ENCODE results near the gene KCTD10.

KCTD10 gene

GRCh38 chr12:109477185-109477962 lies at the start of gene KCTD10, which contains the start of gene UBE3B:
KCTD10 (minus strand) TSS chr12:109477300; CDS start chr12:109477262, 38 bp downstream.
UBE3B (plus strand) TSS chr12:109477634; CDS start chr12:109483552, 5,918 bp downstream.
- peak; percentile 73 to 74 for DNase-seq (ENCODE audit: low read depth in 2 of 2)

GRCh38 chr12:109525279-109525585 lies 48.1 kb upstream of the KCTD10 start:
- DNase-seq (ENCODE audit: low read depth in 2 of 2): no peak

DNA sequence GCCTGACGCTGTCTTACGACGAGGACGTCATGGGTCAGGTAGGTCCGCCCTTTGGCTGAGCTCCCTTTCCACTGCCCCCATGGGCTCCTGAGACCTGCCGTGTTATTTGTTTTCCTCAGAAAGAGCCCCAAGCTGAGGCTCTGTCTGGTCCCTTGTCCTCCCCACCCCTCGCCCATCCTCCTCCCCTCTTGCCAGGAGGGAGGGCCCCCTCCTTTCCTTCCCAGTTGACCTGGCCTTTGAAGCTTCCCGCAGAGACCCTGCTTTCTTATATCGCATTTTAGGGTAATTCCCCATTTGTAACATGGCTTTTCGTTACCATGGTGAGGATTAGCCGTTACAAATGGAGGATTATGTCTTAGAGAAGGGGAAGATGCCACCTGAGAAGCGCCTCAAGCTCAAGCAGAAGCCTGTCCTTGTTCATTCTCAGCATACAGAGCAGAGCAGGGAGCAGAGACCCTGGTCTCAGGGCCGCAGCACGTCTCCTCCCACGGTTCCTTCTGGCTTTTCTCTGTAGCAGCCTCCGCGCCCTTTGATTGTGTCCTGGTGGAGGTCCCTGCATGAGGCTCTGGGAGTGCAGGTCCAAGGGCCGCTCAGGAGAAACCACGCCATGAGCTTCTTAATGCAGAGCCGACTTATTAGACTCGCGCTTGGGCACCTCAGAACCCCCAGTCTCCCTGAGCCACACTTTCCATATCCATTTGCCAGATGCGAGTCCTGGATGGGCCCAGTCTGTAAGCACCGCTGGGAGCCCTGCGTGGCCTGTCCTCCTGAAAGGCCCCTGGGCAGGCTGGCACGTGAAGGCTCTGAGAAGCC lies 47.6 kb upstream of the KCTD10 start:
- DNase-seq (ENCODE audit: low read depth in 2 of 2): no peak

DNA sequence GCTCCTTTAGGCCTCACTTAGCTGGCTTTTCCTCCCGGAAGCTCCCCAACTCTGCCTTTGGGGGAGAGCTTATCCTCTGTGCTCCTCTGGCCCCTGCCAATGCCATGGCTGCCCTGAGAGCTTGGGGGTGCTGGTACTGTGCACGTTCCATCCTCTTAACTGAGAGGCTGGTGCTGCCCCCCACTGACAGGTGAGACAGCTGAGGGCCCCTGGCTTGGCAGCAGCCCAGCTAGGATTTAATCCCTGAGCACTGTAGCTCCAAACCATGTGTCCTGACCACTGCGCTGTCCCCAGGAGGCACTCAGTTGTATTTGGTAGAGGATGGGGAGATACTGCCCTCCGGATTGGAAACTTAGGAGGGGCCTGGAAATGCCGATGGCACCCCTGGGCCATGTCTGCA lies 46.4 kb upstream of the KCTD10 start:
- DNase-seq (ENCODE audit: low read depth in 2 of 2): no peak

DNA sequence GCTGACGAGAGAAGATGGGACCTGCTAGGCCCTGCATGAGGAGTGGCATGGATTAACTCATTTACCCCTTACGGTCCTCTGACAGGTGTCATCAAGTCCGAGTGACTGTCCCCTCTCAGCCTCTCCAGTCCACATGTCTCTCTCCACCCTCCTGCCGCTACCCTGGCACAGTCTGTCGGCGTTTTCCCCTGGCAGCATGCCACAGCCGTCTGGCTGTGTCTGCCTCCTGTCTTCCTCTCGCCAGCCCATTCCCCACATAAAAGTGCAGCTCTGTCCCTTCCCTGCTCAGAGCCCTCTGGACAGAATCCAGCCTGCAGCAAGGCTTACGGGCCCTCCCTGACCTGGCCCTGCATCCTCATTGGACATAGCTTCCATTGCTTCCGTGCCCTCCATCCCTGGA lies 46.0 kb upstream of the KCTD10 start:
- DNase-seq (ENCODE audit: low read depth in 2 of 2): no peak

DNA sequence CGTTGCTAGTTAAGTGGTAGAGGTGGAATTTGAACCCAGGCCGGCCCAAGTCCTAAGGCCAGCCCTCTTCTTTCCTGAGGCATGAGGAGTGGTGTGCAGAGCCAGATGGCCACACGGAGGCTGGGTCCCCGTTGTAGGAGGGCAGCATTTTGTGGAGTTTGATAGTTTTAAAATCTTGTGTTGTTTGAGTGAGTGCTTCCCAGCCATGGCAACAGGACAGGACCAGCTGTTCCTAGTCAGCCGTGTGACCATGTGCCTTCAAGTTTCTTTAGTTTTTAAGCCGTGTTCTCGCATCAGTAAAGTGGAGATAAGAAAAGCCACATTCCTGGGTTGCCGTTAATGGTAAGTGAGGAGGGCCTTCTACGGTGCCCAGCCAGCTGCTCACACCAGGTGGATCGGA lies 44.7 kb upstream of the KCTD10 start:
- no peak for DNase-seq (ENCODE audit: low read depth in 2 of 2)

- no peak for DNase-seq (ENCODE audit: low read depth in 2 of 2)
Observed at GRCh38 chr12:109519787-109520186, 42.7 kb upstream of the KCTD10 start.

DNA sequence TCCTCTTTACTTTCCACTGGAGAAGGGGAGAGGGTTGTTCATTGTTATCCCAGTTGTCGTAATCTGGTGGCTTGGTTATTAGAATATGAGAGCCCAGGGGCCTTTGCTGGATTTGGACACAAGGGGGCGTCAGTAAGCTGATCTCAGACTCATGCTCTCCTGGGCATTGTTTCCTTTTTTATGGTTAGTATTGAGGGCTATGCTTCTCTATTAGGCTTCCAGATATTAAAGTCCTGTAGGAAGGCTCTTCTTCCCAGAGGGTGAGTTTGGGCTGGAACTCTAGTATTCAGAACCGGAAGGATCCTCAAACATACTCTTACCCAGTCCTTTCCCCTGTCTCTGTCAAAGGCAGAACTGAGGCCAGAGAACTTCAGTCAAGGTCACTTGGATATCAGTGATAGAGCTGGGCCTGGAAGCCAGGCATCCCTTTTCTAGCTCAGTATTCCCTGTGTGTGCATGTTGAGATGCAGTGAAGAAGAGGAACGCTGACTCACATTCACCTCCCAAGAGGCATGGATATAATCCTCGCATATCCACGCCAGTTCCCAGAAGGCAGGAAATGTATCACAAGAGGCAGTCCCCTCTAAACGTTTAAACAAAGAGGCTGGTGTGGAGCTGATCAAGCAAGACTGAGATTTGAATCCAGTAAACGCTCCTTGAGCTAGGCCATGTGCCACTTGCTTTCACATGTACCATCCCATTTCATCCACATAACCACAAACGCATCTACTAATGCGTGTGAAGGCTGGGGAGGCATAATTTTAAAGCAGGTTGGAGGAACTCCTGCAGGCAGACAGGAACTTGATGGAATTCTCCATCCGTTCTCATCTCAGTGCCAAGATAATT lies 41.9 kb upstream of the KCTD10 start:
- DNase-seq (ENCODE audit: low read depth in 2 of 2): peak; percentile 14 to 36

DNA sequence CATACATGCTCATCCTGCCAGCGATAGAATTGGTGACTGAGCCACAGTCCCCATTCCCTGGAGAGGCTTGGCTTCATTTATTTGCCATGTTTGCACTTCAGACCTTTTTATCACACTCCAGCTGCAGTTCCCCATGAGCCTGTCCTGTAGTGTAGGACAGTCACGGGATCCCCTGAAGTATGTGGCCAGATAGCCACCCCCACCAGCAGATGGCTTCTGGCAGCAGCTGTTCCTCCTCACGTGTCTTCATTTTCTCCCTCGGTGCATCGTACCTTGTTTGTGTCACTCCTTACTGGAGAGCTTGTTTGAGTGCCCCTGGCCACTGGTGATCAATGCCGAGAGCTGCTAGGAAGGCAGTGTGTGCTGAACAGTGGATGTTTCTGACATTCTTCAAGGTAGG lies 40.5 kb upstream of the KCTD10 start:
- DNase-seq (ENCODE audit: low read depth in 2 of 2): no peak

DNA sequence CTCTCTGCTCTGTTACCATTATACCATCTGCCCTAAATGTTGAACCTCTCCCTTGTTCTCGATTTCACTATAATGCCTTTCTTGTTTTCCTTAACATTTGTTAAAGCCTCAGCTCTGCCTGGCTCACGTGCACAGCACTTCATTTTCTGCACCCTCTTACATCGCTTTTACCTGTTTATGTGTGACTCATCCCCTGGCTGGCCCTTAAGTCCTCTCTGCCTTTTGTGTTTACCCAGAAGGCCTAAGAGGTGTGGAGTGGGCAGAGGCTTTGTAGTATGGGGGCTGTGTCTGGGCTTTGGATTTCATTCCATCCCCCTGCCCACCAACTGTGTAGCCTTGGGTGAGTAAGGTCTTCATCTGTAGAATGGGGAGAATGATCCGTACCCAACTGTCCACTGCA lies 36.9 kb upstream of the KCTD10 start:
- no peak for DNase-seq (ENCODE audit: low read depth in 2 of 2)

GRCh38 chr12:109513051-109513450 lies 36.0 kb upstream of the KCTD10 start:
- no peak for DNase-seq (ENCODE audit: low read depth in 2 of 2)

DNA sequence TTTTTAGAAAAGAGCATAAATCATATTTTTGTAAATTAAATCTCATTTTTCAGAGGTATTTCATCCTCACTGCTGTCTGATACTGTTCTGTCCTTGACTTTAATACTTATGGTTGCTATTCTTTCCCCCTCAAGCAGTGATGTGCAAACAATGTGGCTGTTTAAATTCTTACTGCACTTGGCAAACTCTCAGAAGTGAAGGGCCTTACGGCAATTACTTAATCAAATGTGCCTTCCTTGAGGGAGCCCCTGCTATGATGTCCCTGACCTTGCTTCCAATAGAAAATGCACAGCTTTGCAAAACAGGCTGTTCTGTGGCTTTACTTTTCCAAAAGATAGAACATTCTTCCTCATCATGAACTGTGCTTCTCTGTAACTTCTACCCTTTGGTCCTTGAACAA lies 35.5 kb upstream of the KCTD10 start:
- DNase-seq (ENCODE audit: low read depth in 2 of 2): no peak

DNA sequence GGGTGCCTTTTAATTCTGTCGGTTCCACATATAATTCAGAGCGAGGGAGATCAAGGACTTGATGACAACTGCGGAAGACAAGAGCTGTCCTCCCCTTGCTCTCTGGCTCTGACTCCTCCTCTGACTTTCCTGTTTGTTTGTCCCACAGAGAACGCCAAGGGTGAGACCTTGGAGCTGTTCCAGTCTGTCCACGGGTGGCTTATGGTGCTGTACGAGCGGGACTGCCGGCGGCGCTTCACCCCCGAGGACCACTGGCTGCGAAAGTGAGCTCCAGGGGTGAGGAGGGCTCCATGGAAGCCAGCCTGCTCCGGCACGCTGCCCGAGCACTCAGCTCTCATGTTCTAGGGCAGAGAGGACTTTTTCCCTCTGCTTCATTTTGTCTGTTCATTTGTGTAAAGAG lies 33.1 kb upstream of the KCTD10 start:
- DNase-seq (ENCODE audit: low read depth in 2 of 2): no peak

DNA sequence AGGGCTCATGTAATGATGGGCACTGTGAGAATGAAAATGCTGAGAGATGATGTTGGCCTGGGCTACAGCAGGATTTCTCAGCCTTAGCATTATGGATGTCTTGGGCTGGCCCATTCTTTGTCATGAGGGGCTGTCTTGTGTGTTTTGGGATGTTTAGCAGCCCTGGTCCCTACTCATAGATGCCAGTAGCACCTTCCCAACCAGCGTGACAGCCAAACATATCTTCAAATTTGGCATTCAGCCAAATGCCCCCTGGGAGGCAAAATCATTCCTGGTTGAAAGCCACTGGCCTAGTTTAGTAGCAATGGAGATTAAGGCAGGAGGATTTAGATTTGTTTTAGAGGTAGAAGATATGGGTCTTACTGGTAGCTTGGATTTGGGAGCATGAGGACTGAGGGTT lies 27.0 kb upstream of the KCTD10 start:
- no peak for DNase-seq (ENCODE audit: low read depth in 2 of 2)

DNA sequence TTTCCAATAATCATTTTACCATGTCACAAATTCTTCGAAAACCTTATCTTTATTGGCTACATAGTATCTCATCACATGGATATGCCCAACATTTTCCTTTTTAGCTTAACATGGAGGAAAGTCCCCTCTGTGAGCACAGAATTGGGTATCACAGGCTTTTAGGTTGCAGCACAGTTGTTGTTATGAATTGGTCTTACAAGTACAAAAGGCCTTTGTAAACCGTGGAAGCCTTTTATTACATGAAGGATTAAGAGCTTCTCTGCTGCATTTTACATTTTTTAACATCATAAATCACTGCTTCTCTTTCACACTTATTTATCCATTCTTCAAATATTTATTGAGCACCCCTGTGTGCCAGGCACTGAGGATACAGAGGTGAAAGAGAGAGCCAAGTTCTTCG lies 26.5 kb upstream of the KCTD10 start:
- DNase-seq (ENCODE audit: low read depth in 2 of 2): no peak

DNA sequence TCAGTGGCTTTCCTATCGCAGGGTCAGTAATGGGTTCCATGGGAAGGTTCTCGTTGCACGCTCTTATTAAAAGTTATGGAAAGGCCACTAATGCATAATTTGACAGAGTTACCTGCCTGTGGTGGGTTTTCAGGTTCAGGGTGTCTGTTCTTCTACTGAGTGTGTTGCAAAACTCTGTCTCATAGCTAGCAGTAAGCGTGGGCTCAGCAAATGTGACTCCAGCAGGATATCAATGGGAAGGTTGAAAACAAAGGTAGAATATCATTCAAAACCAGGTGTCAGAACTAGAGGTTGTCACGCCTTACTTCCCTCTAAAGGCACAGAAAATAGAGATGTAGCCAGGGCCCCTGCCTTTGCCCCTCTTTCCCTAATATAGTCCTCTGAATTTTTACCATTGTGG lies 25.2 kb upstream of the KCTD10 start:
- no peak for DNase-seq (ENCODE audit: low read depth in 2 of 2)

DNA sequence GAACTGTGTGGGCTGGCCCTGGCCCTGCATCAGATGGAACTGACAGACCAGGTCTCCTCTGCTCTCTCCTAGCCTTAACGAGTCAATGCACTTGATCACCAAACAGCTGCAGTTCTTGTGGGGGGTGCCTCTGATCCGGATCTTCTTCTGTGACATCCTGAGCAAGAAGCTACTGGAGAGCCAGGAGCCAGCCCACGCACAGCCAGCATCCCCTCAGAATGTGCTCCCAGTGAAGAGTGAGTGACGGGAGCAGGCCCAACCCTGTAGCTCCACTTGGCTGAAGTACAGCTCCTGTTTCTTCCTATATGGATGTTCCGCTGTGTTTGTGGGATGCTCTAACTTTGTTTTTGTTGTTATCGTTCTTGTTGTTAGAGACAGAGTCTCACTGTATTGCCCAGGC lies 24.2 kb upstream of the KCTD10 start:
- no peak for DNase-seq (ENCODE audit: low read depth in 2 of 2)

GRCh38 chr12:109500406-109501185 lies 23.5 kb upstream of the KCTD10 start:
- DNase-seq (ENCODE audit: low read depth in 2 of 2): no peak

- no peak for DNase-seq (ENCODE audit: low read depth in 2 of 2)
Observed at GRCh38 chr12:109497675-109498074, 20.6 kb upstream of the KCTD10 start.

DNA sequence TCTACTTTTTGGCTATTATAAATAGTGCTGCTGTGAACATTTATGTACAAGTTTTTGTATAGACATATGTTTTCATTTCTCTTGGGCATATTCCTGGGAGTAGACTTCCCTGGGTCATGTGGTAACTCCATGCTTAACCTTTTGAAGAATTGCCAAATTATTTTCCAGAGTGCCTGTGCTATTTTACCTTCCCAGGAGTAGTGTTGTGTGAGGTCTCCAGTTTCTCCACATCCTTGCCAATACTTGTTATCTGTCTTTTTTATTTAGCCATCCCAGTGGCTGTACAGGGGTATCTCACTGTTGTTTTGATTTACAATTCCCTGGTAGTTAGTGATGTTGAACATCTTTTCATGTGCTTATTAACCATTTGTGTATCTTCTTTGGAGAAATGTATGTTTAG lies 19.2 kb upstream of the KCTD10 start:
- no peak for DNase-seq (ENCODE audit: low read depth in 2 of 2)

DNA sequence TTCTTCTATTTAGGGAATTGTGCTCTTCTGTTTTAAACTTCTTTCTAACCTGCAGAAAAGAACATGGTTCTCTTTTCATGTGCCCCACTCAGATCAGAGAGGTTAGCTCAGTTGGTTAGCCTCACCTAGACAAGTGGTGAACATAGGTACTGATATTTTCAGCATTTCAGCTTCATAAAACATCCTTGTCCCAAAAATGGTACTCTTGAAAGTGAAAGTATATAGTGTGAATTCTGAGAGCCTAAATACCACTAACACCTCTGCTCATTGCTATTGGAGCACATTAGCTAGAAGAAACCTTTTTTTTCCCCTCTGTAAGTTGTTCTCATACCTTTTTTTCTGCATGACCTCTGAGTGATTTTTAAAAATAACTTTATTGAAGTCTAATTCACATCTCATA lies 17.9 kb upstream of the KCTD10 start:
- DNase-seq (ENCODE audit: low read depth in 2 of 2): no peak
